ENCODE measurements around the gene UGT1A3.

DNA sequence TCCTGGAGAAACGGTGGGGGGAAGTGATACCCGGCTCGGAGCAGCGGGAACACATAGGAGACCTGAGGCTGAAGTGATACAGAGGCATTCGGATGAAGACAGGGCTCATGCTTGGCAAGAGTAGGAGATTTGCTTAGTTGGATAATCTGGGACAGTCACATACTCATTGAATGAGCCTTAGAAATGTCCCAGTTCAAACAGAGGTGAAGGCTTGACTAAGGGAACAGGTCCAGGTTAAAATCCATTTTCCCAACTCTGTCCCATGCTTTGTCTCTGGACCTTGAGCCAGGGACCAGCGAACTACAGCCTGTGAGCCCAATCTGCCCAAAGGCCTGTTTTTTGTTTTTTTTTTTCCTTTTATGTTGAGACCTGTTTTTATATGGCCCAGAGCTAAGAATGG is 34.9 kb upstream of the UGT1A3 start:
- TF ChIP-seq, protein P1, sequence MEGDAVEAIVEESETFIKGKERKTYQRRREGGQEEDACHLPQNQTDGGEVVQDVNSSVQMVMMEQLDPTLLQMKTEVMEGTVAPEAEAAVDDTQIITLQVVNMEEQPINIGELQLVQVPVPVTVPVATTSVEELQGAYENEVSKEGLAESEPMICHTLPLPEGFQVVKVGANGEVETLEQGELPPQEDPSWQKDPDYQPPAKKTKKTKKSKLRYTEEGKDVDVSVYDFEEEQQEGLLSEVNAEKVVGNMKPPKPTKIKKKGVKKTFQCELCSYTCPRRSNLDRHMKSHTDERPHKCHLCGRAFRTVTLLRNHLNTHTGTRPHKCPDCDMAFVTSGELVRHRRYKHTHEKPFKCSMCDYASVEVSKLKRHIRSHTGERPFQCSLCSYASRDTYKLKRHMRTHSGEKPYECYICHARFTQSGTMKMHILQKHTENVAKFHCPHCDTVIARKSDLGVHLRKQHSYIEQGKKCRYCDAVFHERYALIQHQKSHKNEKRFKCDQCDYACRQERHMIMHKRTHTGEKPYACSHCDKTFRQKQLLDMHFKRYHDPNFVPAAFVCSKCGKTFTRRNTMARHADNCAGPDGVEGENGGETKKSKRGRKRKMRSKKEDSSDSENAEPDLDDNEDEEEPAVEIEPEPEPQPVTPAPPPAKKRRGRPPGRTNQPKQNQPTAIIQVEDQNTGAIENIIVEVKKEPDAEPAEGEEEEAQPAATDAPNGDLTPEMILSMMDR (IDR thresholded peaks at IDR 0.05), result no peak
- TF ChIP-seq POLR2A (IDR thresholded peaks at IDR 0.05), result no peak

Data from heart left ventricle (tissue), 13 donors.